Heart left ventricle (tissue), 13 donors: Measurements from ENCODE around the gene CENPV.
"Not testable (repeated sequence)": the region's sequence is repeated elsewhere in the genome, so short reads cannot be mapped to it uniquely, and the experiment has no call there.

ENCODE experiments used
- CTCF ChIP-seq, 12 donors: fragments of 200-600 bp; sonication (generic) in 4 of 12; IDR thresholded peaks; one replicate each; pipeline versions ENCODE4 v1.5.0 to v1.8.0; 2018 to 2022; ENCODE audit warnings: antibody characterized with exemption in 12 of 12, mild to moderate bottlenecking in 5 of 12
- POLR2A ChIP-seq, 2 donors: fragments of 450-650 bp; IDR thresholded peaks; one replicate each; pipeline ENCODE4 v1.6.1; 2017; ENCODE audit warnings: antibody characterized with exemption in 2 of 2, mild to moderate bottlenecking in 2 of 2, moderate library complexity in 2 of 2
- donor health status: ischemic (EF 13 %, LVEDD 7.1; RV severe dilation, severe dysfunction).
- donor health status: DM: no; HTN: yes; CAD: no.
- donor health status: DM: no; HTN: no; CAD: no.
- donor health status: ischemic (EF 25% LVEDD 6.9; RV normal size, moderate dysfunction).
- donor health status: ischemic (EF 25% LVEDD 5.7; RV mildly dilated, moderate dysfunction).
- donor health status: ischemic (EF 35%, LVEDD 5.7; RV mildly dilated, moderate dysfunction).
- donor health status: nonischemic (EF 11% LVEDD 7.7; RV severe dilation, severe dysfunction).
- donor health status: DM: yes; HTN: yes; CAD: no.
- donor health status: PGD.
- donor health status: ischemic (EF 29% LVEDD 5.4; RV normal size, mild dysfunction).
- donor health status: nonischemic (EF 23%, LVEDD 6.1; RV moderate dilation, normal function).

GRCh38 chr17:16395887-16396286 is 42.6 kb upstream of the CENPV start:
- TF ChIP-seq CTCF, POLR2A (IDR thresholded peaks at IDR 0.05): not testable (repeated sequence)
